ENCODE data around the gene ACIN1. TPM values are rescaled to one million over a fixed set of nuclear protein-coding genes. Genes with fewer than 3 reads are reported as not detected.

ACIN1 gene
- total RNA-seq, 4 donors from 2014 or later, result 78.7 to 217 (median 103) TPM

- Histone ChIP-seq H3K4me1 (peaks cover 47% of the 10 kb centered on the region), H3K9me3 (no peaks in the 10 kb centered on the region), H3K27me3 (no peaks in the 10 kb centered on the region), H3K4me3 (no peak overlapping the region), H3K27ac (no peak overlapping the region), H3K36me3 (peaks cover 26% of the 10 kb centered on the region)
- TF ChIP-seq POLR2A (IDR thresholded peaks at IDR 0.05) (no peak), POLR2AphosphoS5 (IDR thresholded peaks at IDR 0.05) (no peak), EP300 (IDR thresholded peaks at IDR 0.05) (no peak)
- TF ChIP-seq, protein P1, sequence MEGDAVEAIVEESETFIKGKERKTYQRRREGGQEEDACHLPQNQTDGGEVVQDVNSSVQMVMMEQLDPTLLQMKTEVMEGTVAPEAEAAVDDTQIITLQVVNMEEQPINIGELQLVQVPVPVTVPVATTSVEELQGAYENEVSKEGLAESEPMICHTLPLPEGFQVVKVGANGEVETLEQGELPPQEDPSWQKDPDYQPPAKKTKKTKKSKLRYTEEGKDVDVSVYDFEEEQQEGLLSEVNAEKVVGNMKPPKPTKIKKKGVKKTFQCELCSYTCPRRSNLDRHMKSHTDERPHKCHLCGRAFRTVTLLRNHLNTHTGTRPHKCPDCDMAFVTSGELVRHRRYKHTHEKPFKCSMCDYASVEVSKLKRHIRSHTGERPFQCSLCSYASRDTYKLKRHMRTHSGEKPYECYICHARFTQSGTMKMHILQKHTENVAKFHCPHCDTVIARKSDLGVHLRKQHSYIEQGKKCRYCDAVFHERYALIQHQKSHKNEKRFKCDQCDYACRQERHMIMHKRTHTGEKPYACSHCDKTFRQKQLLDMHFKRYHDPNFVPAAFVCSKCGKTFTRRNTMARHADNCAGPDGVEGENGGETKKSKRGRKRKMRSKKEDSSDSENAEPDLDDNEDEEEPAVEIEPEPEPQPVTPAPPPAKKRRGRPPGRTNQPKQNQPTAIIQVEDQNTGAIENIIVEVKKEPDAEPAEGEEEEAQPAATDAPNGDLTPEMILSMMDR (IDR thresholded peaks at IDR 0.05), result no peak
- whole genome bisulfite sequencing, result 92% methylated on average over 2 of the region's 2 CpGs
- no peak for DNase-seq (ENCODE audit: low spot score in 2 of 2)
Observed at GRCh38 chr14:23139874-23140273, 44.9 kb upstream of the ACIN1 start.

DNA sequence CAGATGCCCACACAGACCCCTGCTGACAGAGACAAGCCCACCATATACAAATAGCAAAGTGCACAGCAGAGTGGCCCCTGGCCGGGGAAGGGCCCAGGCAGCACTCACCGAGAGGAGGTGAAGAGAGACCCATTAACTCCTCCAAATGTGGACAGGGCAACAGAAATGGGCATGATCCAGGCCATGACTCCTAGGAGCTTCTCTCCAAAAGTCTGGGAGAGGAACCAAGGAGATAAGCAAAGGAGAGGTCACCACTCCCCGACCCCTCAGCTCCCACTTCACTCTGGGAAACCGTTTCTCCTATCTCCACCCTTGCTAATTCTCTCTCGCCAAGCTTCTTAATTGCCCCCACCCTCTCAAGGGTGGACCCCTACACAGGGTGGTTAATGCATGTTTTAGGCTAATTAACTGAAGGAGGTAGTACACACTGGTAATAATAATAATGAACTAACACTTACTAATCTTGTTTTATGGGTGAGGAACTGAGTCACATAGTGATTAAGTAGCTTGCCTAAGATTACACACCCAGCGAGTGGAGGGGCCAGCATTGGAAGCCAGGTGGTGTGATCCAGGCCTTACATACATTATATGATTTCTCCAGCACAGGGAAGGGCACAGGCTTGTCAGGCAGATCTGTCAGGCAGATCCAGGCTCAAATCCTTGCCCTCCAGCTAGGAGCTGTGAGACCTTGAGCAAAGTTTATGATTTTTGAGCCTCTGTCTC, 43.0 kb upstream of the ACIN1 start:
- Histone ChIP-seq H3K36me3 (peaks cover 26% of the 10 kb centered on the region), H3K4me3 (no peak overlapping the region), H3K27ac (peak overlapping the region; percentile 83), H3K4me1 (peaks cover 34% of the 10 kb centered on the region), H3K27me3 (no peaks in the 10 kb centered on the region), H3K9me3 (no peaks in the 10 kb centered on the region)
- no peak for DNase-seq (ENCODE audit: low spot score in 2 of 2)
- WGBS, result 64% methylated on average over 6 of the region's 6 CpGs
- TF ChIP-seq EP300 (IDR thresholded peaks at IDR 0.05) (no peak), POLR2AphosphoS5 (IDR thresholded peaks at IDR 0.05) (no peak), POLR2A (IDR thresholded peaks at IDR 0.05) (no peak)
- TF ChIP-seq, protein P1 (IDR thresholded peaks at IDR 0.05), result no peak

- no peaks in the 10 kb centered on the region for H3K27me3 ChIP-seq
- TF ChIP-seq, protein P1 (IDR thresholded peaks at IDR 0.05), result no peak
- TF ChIP-seq EP300 (IDR thresholded peaks at IDR 0.05), result no peak
- no peak for TF ChIP-seq POLR2A (IDR thresholded peaks at IDR 0.05)
- TF ChIP-seq POLR2AphosphoS5 (IDR thresholded peaks at IDR 0.05), result no peak
- DNase-seq (ENCODE audit: low spot score in 2 of 2), result no peak
- WGBS, result 64% methylated on average over 9 of the region's 11 CpGs
- H3K27ac ChIP-seq, result peak overlapping the region; percentile 83
- peaks cover 26% of the 10 kb centered on the region for H3K36me3 ChIP-seq
- H3K4me1 ChIP-seq, result peaks cover 27% of the 10 kb centered on the region
- H3K9me3 ChIP-seq, result no peaks in the 10 kb centered on the region
- H3K4me3 ChIP-seq, result no peak overlapping the region
Observed at GRCh38 chr14:23137192-23137812, 42.4 kb upstream of the ACIN1 start.

DNA sequence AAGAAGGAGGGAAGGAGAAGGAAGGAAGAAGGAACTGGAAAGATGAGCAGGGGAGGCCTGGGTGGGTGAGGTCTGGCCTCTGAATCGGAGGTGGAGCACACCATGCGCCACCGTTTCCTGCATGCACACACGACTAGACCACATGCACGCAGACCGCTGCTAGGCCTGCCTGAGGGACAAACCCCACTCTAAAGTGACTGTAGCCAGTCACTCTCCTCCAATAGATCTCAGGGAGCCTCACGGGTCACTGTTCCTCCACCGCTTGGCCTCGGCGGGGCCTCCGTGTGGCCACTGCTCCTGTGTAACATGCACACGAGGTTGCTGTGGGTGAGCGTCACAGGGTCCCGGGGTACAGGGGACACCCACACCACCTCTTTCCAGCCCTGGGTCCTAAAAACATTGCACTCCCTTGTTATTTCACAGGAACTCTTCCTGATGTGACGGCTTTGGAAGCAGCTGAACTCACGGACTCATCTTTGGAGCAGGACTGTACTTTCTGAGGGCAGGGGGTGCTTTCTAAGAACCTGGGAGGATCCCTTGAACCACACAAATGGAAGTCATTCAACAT, 41.7 kb upstream of the ACIN1 start:
- Histone ChIP-seq H3K27ac (no peak overlapping the region), H3K27me3 (no peaks in the 10 kb centered on the region), H3K4me1 (peaks cover 20% of the 10 kb centered on the region), H3K36me3 (peaks cover 26% of the 10 kb centered on the region), H3K4me3 (no peak overlapping the region), H3K9me3 (no peaks in the 10 kb centered on the region)
- DNase-seq (ENCODE audit: low spot score in 2 of 2), result no peak
- TF ChIP-seq EP300 (IDR thresholded peaks at IDR 0.05) (no peak), POLR2AphosphoS5 (IDR thresholded peaks at IDR 0.05) (no peak), POLR2A (IDR thresholded peaks at IDR 0.05) (no peak)
- TF ChIP-seq, protein P1 (IDR thresholded peaks at IDR 0.05), result no peak
- WGBS, result 91% methylated on average over 13 of the region's 16 CpGs

GRCh38 chr14:23132970-23133369, 38.0 kb upstream of the ACIN1 start:
- WGBS, result 65% methylated on average over 8 of the region's 8 CpGs
- peaks cover 30% of the 10 kb centered on the region for H3K4me1 ChIP-seq
- TF ChIP-seq POLR2A (IDR thresholded peaks at IDR 0.05) (no peak), POLR2AphosphoS5 (IDR thresholded peaks at IDR 0.05) (no peak), EP300 (IDR thresholded peaks at IDR 0.05) (no peak)
- TF ChIP-seq, protein P1 (IDR thresholded peaks at IDR 0.05), result no peak

More at GRCh38 chr14:23132970-23133369, 38.0 kb upstream of the ACIN1 start:
- Histone ChIP-seq H3K9me3 (no peaks in the 10 kb centered on the region), H3K27ac (no peak overlapping the region), H3K27me3 (no peaks in the 10 kb centered on the region), H3K4me3 (no peak overlapping the region), H3K36me3 (peaks cover 28% of the 10 kb centered on the region)
- DNase-seq (ENCODE audit: low spot score in 2 of 2), result no peak
